ENCODE measurements around the gene KIT. TPM values are rescaled to one million over a fixed set of nuclear protein-coding genes. Genes with fewer than 3 reads are reported as not detected.

KIT gene
- total RNA-seq, 4 donors from 2014 or later = 0.61 to 36.8 (median 4.0) TPM

DNA sequence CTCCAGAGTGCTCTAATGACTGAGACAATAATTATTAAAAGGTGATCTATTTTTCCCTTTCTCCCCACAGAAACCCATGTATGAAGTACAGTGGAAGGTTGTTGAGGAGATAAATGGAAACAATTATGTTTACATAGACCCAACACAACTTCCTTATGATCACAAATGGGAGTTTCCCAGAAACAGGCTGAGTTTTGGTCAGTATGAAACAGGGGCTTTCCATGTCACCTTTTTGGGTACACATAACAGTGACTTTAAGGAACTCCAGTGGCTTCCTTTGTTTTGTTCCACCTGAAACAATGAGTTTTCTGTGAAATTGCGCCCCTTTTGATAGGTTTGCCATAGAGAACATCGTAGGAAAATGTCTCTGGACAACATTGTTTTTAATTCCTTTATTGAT lies 69.6 kb downstream of the KIT start:
- no peaks in the 10 kb centered on the region for H3K9me3 ChIP-seq
- whole genome bisulfite sequencing, 2 donors = 59 to 80% methylated on average over 2 of the region's 2 CpGs
- intact Hi-C loops (cut with DNase I) = no loop called here
- no peak for TF ChIP-seq POLR2A (IDR thresholded peaks at IDR 0.05)
- TF ChIP-seq, protein P1, sequence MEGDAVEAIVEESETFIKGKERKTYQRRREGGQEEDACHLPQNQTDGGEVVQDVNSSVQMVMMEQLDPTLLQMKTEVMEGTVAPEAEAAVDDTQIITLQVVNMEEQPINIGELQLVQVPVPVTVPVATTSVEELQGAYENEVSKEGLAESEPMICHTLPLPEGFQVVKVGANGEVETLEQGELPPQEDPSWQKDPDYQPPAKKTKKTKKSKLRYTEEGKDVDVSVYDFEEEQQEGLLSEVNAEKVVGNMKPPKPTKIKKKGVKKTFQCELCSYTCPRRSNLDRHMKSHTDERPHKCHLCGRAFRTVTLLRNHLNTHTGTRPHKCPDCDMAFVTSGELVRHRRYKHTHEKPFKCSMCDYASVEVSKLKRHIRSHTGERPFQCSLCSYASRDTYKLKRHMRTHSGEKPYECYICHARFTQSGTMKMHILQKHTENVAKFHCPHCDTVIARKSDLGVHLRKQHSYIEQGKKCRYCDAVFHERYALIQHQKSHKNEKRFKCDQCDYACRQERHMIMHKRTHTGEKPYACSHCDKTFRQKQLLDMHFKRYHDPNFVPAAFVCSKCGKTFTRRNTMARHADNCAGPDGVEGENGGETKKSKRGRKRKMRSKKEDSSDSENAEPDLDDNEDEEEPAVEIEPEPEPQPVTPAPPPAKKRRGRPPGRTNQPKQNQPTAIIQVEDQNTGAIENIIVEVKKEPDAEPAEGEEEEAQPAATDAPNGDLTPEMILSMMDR (IDR thresholded peaks at IDR 0.05) = no peak
- H3K36me3 ChIP-seq = no peaks in the 10 kb centered on the region
- no peaks in the 10 kb centered on the region for H3K27me3 ChIP-seq
- no peak for DNase-seq
- H3K4me1 ChIP-seq = no peaks in the 10 kb centered on the region
- no peak overlapping the region for H3K27ac ChIP-seq
- no peak overlapping the region for H3K4me3 ChIP-seq

DNA sequence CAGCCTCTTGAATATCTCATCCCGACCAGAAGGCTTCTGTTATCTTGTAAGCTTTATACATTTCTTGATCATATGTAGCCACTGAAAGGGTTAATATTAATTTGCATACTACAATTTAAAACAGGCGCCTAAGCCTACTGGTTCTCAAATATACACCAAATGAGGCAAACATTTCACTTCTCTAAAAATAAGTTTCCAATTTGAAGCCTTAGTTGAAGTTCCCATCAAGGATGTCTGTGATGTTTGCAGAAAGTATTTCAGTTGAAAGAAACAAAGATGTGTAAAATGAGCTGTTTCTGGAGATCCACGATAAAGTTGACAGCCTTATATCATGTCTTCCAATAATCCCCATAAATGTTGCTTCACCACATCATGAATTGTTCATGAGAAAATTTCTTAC lies 70.6 kb downstream of the KIT start:
- Histone ChIP-seq H3K27ac (no peak overlapping the region), H3K9me3 (no peaks in the 10 kb centered on the region), H3K4me1 (no peaks in the 10 kb centered on the region), H3K27me3 (no peaks in the 10 kb centered on the region), H3K4me3 (no peak overlapping the region), H3K36me3 (no peaks in the 10 kb centered on the region)
- WGBS, 2 donors = 54 to 71% methylated on average over 3 of the region's 3 CpGs
- TF ChIP-seq, protein P1 (IDR thresholded peaks at IDR 0.05) = no peak
- TF ChIP-seq POLR2A (IDR thresholded peaks at IDR 0.05) = no peak
- intact Hi-C loops (cut with DNase I) = no loop called here
- DNase-seq = no peak

DNA sequence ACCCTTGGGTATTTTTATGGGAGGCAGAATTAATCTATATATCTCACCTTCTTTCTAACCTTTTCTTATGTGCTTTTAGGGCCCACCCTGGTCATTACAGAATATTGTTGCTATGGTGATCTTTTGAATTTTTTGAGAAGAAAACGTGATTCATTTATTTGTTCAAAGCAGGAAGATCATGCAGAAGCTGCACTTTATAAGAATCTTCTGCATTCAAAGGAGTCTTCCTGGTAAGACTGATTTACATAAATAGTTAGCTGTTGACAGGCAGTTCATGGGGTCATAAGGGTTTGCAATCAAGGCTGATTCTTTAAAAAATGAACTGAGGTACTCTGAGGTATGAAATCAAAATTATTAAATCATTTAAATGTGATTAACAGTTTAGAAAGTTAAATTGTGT lies 71.5 kb downstream of the KIT start:
- DNase-seq = no peak
- H3K27ac ChIP-seq = no peak overlapping the region
- no peak for TF ChIP-seq POLR2A (IDR thresholded peaks at IDR 0.05)
- TF ChIP-seq, protein P1 (IDR thresholded peaks at IDR 0.05) = no peak
- no peak overlapping the region for H3K4me3 ChIP-seq
- no peaks in the 10 kb centered on the region for H3K9me3 ChIP-seq
- intact Hi-C loops (cut with DNase I) = no loop called here
- H3K27me3 ChIP-seq = no peaks in the 10 kb centered on the region
- WGBS, 2 donors = 53 to 55% methylated on average over 1 of the region's 1 CpG
- H3K36me3 ChIP-seq = no peaks in the 10 kb centered on the region
- no peaks in the 10 kb centered on the region for H3K4me1 ChIP-seq

DNA sequence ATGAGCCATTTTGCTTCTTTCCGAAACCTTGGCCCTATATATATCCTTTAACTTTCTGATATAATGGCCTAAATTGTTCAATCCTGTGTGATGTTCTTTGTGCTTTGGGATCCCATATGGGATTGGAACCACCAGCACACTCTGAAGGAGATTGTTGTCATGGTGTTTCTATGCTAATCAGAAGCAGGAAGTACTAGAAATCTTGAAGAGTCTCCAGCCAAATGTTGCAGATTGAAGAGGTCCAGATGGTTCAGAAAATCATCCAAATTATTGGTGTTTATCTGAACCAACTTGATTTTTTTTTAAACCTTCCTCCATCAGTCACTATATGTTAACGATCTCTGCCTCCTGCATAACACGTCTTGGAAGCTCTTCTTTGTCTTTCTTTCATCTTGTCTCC lies 72.8 kb downstream of the KIT start:
- H3K27me3 ChIP-seq = no peaks in the 10 kb centered on the region
- no peaks in the 10 kb centered on the region for H3K4me1 ChIP-seq
- DNase-seq = no peak
- WGBS, 2 donors = 83 to 98% methylated on average over 3 of the region's 3 CpGs
- no peaks in the 10 kb centered on the region for H3K9me3 ChIP-seq
- intact Hi-C loops (cut with DNase I) = no loop called here
- TF ChIP-seq, protein P1 (IDR thresholded peaks at IDR 0.05) = no peak
- TF ChIP-seq POLR2A (IDR thresholded peaks at IDR 0.05) = no peak
- no peaks in the 10 kb centered on the region for H3K36me3 ChIP-seq
- H3K4me3 ChIP-seq = no peak overlapping the region
- H3K27ac ChIP-seq = no peak overlapping the region

DNA sequence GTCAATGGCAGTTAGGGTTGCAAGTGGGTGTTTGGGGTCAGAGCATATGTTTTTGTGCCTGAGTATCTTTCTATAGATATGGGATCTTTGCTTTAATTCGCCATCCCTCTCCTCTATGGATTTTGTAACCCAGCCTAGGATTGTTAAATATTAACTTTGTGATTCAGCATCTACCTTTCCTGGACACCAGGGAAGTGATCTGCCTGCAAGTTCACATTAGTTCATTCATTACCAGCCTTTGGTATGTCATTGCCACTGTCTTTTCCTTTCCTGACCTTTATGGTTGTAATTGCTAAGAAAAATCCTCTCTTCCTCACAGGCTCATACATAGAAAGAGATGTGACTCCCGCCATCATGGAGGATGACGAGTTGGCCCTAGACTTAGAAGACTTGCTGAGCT lies 73.8 kb downstream of the KIT start:
- intact Hi-C loops (cut with DNase I) = no loop called here
- no peaks in the 10 kb centered on the region for H3K36me3 ChIP-seq
- H3K27me3 ChIP-seq = no peaks in the 10 kb centered on the region
- 85 to 98% methylated on average over 3 of the region's 3 CpGs for whole genome bisulfite sequencing, 2 donors
- H3K27ac ChIP-seq = no peak overlapping the region
- H3K4me3 ChIP-seq = no peak overlapping the region
- no peaks in the 10 kb centered on the region for H3K4me1 ChIP-seq
- DNase-seq = no peak
- TF ChIP-seq POLR2A (IDR thresholded peaks at IDR 0.05) = no peak
- TF ChIP-seq, protein P1 (IDR thresholded peaks at IDR 0.05) = no peak
- H3K9me3 ChIP-seq = no peaks in the 10 kb centered on the region

All from esophagus squamous epithelium (tissue), 5 donors.